A549 (cell line): ENCODE results near the gene ADGRF5. TPM values are rescaled to one million over a fixed set of nuclear protein-coding genes. Genes with fewer than 3 reads are reported as not detected.
A peak's percentile ranks its signal among the peaks of the same experiment; 100 is the strongest.

Experiments used
- ATAC-seq, 2 experiments: fragments of 200-7000 bp in 1 of 2; fragments of >200 bp in 1 of 2; cut with Nextera tagmentation in 1 of 2; cut with Tn5 transposase in 1 of 2; 3 replicates each; pipeline versions ENCODE4 v1.8.0 to v1.9.1; 2018 to 2020; ENCODE audit warnings: mild to moderate bottlenecking in 1 of 2, moderate library complexity in 1 of 2
- CTCF ChIA-PET: fragments of 300-600 bp; sonication (Branson Sonifier 250); formaldehyde crosslinking; extraction: SDS; loops from one replicate; lab custom pipeline; 2021; ENCODE audit warnings: antibody characterized with exemption, inconsistent platforms; lab: Yijun Ruan, JAX
- POLR2A ChIA-PET: fragments of 350-600 bp; formaldehyde crosslinking; extraction: SDS; loops from one replicate; lab custom pipeline; 2021; ENCODE audit warnings: antibody characterized with exemption, inconsistent platforms; lab: Yijun Ruan, JAX
- DNase-seq, 2 experiments: peaks; one replicate each; pipeline versions ENCODE4 v3.0.0 to v3.0.0-alpha.2; 2011 to 2016; ENCODE audit warnings: low read depth in 1 of 2, low spot score in 1 of 2
- FAIRE-seq: peaks from 2 replicates; lab custom pipeline; 2011; peaks lifted over from hg19 to GRCh38; lab: Jason Lieb, UNC
- H3K27ac ChIP-seq, 2 experiments: fragments of >200 bp; sonication (Bioruptor Twin); formaldehyde crosslinking; 3 replicates each; pipeline ENCODE4 v1.5.1; 2016 to 2017
- H3K4me1 ChIP-seq: fragments of >200 bp; sonication (Bioruptor Twin); formaldehyde crosslinking; 3 replicates; pipeline ENCODE4 v1.6.1; 2016
- H3K4me2 ChIP-seq: fragments of >200 bp; sonication (Bioruptor Twin); formaldehyde crosslinking; 3 replicates; pipeline ENCODE4 v1.6.1; 2016
- H3K4me3 ChIP-seq: fragments of >200 bp; sonication (Bioruptor Twin); formaldehyde crosslinking; 3 replicates; pipeline ENCODE4 v1.5.1; 2016
- H3K9me3 ChIP-seq: fragments of >200 bp; sonication (Bioruptor Twin); formaldehyde crosslinking; 3 replicates; pipeline ENCODE4 v1.6.1; 2016
- ATOH8 ChIP-seq: fragments of 250-450 bp; sonication (Bioruptor Pico); IDR thresholded peaks from 2 replicates; pipeline ENCODE4 v1.5.0; 2020; ENCODE audit warnings: low read depth, mild to moderate bottlenecking, moderate library complexity
- BCL3 ChIP-seq: fragments of >200 bp; sonication (Bioruptor Twin); formaldehyde crosslinking; IDR thresholded peaks from 3 replicates; pipeline ENCODE4 v1.6.1; 2016
- BHLHE40 ChIP-seq: IDR thresholded peaks from 2 replicates; pipeline ENCODE4 v1.6.1; 2012; ENCODE audit warnings: low read depth, low read length, inconsistent platforms
- CHD4 ChIP-seq: fragments of 200-600 bp; sonication (generic); IDR thresholded peaks from 2 replicates; pipeline ENCODE4 v1.6.1; 2016; ENCODE audit warnings: antibody characterized with exemption, mild to moderate bottlenecking, borderline replicate concordance
- CTCF ChIP-seq: fragments of >200 bp; sonication (Bioruptor Twin); formaldehyde crosslinking; IDR thresholded peaks from 3 replicates; pipeline ENCODE4 v1.5.1; 2016
- EHF ChIP-seq: fragments of 250-450 bp; sonication (Bioruptor Pico); IDR thresholded peaks from 2 replicates; pipeline ENCODE4 v1.5.0; 2020; ENCODE audit warnings: mild to moderate bottlenecking
- GATA3 ChIP-seq: IDR thresholded peaks from 2 replicates; pipeline ENCODE4 v1.6.1; 2012; ENCODE audit warnings: borderline replicate concordance
- HOXB5 ChIP-seq: fragments of 250-450 bp; sonication (Bioruptor Pico); IDR thresholded peaks from 2 replicates; pipeline ENCODE4 v1.5.0; 2020; ENCODE audit warnings: mild to moderate bottlenecking, moderate library complexity
- JUN ChIP-seq, 2 experiments: fragments of >200 bp; sonication (Bioruptor Twin); formaldehyde crosslinking; IDR thresholded peaks; 2 replicates in 1 of 2; 3 replicates in 1 of 2; pipeline ENCODE4 v1.6.1; 2016 to 2017
- JUNB ChIP-seq: fragments of >200 bp; sonication (Bioruptor Twin); formaldehyde crosslinking; IDR thresholded peaks from 2 replicates; pipeline ENCODE4 v1.6.1; 2016
- KDM1A ChIP-seq: fragments of 200-600 bp; sonication (generic); IDR thresholded peaks from 2 replicates; pipeline ENCODE4 v1.6.1; 2016; ENCODE audit warnings: low read depth, mild to moderate bottlenecking
- MYC ChIP-seq: IDR thresholded peaks from 2 replicates; pipeline ENCODE4 v1.6.1; 2012; ENCODE audit warnings: mild to moderate bottlenecking, inconsistent platforms, low read length, improper control_type of control experiment, borderline replicate concordance
- NFE2L2 ChIP-seq: fragments of 150-350 bp; conservative IDR thresholded peaks from 2 replicates; pipeline ENCODE4 v1.6.1; 2014; ENCODE audit warnings: low read length
- RCOR1 ChIP-seq: fragments of 150-350 bp; IDR thresholded peaks from 2 replicates; pipeline ENCODE4 v1.6.1; 2014; ENCODE audit warnings: antibody characterized with exemption, low read length, low read depth
- REST ChIP-seq: fragments of 200-600 bp; sonication (generic); IDR thresholded peaks from 2 replicates; pipeline ENCODE4 v1.6.1; 2016; ENCODE audit warnings: antibody characterized with exemption, mild to moderate bottlenecking, moderate library complexity
- SMC3 ChIP-seq: fragments of >200 bp; sonication (Bioruptor Twin); formaldehyde crosslinking; IDR thresholded peaks from 3 replicates; pipeline ENCODE4 v1.6.1; 2018; ENCODE audit warnings: inconsistent platforms
- TP53 ChIP-seq: fragments of 250-450 bp; sonication (Bioruptor Pico); IDR thresholded peaks from 2 replicates; pipeline ENCODE4 v1.5.0; 2021; ENCODE audit warnings: mild to moderate bottlenecking, moderate library complexity
- USF2 ChIP-seq: fragments of 450-650 bp; IDR thresholded peaks from 2 replicates; pipeline ENCODE4 v1.6.1; 2014; ENCODE audit warnings: antibody characterized with exemption
- ZFP36 ChIP-seq: fragments of 450-650 bp; IDR thresholded peaks from 2 replicates; pipeline ENCODE4 v1.6.1; 2014; ENCODE audit warnings: borderline replicate concordance; ENCODE audit not compliant: partially characterized antibody
- WGBS: methylation state at CpG from one replicate; pipeline ENCODE4 v1.1.6; 2017; ENCODE audit errors: missing lambda C conversion rate; 5-methylcytosine and 5-hydroxymethylcytosine counted together
- polyA plus RNA-seq, 4 experiments: library from polyadenylated mRNA; depleted of rRNA in 3 of 4; stranded (reverse); fragments of >200 nt; fragmentation: RNase III in 1 of 4; extraction: RNeasy Plus Mini Kit Qiagen cat#74134 plus additional on column Dnase treatment in 1 of 4; gene quantifications; 2 replicates in 3 of 4; 3 replicates in 1 of 4; pipeline ENCODE4 v1.2.3, GENCODE V29; 2011 to 2017
- TF ChIP-seq, protein P1 (sequence below): fragments of 250-450 bp; sonication (Bioruptor Pico); IDR thresholded peaks from 2 replicates; pipeline ENCODE4 v1.5.0; 2021; ENCODE audit warnings: mild to moderate bottlenecking, moderate library complexity, borderline replicate concordance

The ADGRF5 gene
- polyA plus RNA-seq, 2 of the 4 experiments (the other 2 are of a cell fraction): not detected

GRCh38 chr6:46925563-46926253 is 4.0 kb upstream of the ADGRF5 start (continued):
- no peak for TF ChIP-seq CHD4
- TF ChIP-seq, protein P1, sequence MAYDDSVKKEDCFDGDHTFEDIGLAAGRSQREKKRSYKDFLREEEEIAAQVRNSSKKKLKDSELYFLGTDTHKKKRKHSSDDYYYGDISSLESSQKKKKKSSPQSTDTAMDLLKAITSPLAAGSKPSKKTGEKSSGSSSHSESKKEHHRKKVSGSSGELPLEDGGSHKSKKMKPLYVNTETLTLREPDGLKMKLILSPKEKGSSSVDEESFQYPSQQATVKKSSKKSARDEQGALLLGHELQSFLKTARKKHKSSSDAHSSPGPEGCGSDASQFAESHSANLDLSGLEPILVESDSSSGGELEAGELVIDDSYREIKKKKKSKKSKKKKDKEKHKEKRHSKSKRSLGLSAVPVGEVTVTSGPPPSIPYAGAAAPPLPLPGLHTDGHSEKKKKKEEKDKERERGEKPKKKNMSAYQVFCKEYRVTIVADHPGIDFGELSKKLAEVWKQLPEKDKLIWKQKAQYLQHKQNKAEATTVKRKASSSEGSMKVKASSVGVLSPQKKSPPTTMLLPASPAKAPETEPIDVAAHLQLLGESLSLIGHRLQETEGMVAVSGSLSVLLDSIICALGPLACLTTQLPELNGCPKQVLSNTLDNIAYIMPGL (CRISPR knock-in tag): no peak
- TF ChIP-seq CTCF: no peak
- no peak for TF ChIP-seq REST
- peak; percentile 39 to 44; a peak in 2 of 5 replicates for TF ChIP-seq JUN (IDR thresholded peaks at IDR 0.05)
- peak; percentile 49; the same call in 1 of the 2 replicates for TF ChIP-seq GATA3
- no peak for TF ChIP-seq KDM1A
- peak; percentile 66 for TF ChIP-seq JUNB
- no peak for TF ChIP-seq BHLHE40
- no peak for TF ChIP-seq RCOR1
- no peak for TF ChIP-seq USF2
- TF ChIP-seq, all 56 proteins: peak for 9

DNA sequence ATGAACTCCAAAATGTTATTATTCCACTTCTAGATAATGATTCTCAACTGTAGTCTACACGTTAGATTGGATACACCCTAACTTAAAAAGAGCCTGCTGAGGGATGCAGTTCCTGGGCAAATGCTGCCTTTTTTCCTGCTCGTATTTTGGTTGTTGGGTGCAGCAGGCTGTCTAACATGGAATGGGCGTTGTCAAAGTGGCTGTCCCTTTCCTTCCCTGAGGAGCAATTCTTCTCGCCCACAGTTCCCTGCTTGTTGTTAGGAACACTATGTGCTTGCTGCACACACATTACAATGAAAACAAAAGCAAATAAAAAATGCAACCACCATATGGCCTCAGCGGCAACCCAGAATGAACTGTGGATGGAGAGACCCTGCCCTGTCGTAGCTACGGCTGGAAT is 1.7 kb upstream of the ADGRF5 start:
- Histone ChIP-seq H3K4me3 (no peak overlapping the region), H3K9me3 (no peaks in the 10 kb centered on the region), H3K4me1 (peaks cover 28% of the 10 kb centered on the region), H3K4me2 (no peak overlapping the region), H3K27ac (no peak overlapping the region; a peak in 1 of 6 replicates)
- FAIRE-seq (no peak), ATAC-seq (no peak), DNase-seq (no peak)
- ChIA-PET POLR2A (interaction anchor here (0.5 kb wide), 1 partner anchor 503 kb away, joined by 4 read pairs; no protein-coding TSS in a partner anchor), CTCF (no interaction called here)
- WGBS: 88% methylated on average over 7 of the region's 7 CpGs
- TF ChIP-seq HOXB5 (CRISPR knock-in tag): no peak
- TF ChIP-seq EHF (CRISPR knock-in tag): no peak
- no peak for TF ChIP-seq KDM1A
- no peak for TF ChIP-seq SMC3
- TF ChIP-seq CHD4: no peak
- TF ChIP-seq TP53 (CRISPR knock-in tag): no peak
- TF ChIP-seq ZFP36: no peak
- no peak for TF ChIP-seq GATA3
- no peak for TF ChIP-seq BCL3
- TF ChIP-seq ATOH8 (CRISPR knock-in tag): no peak
- no peak for TF ChIP-seq REST
- TF ChIP-seq MYC: no peak
- TF ChIP-seq NFE2L2: no peak
